HUES6 (cell line): ENCODE results near the gene TCF15.

Source experiments
- H3K27ac ChIP-seq: 2 replicates; pipeline ENCODE4 v1.7.0; 2013; ENCODE audit warnings: low read depth, mild to moderate bottlenecking, low read length, inconsistent platforms
- H3K27me3 ChIP-seq: 2 replicates; pipeline ENCODE4 v1.6.1; 2013; ENCODE audit warnings: low read length; ENCODE audit not compliant: control insufficient read depth, insufficient read depth
- H3K36me3 ChIP-seq: 2 replicates; pipeline ENCODE4 v1.6.1; 2013; ENCODE audit warnings: low read length; ENCODE audit not compliant: control insufficient read depth, insufficient read depth
- H3K4me1 ChIP-seq: 2 replicates; pipeline ENCODE4 v1.6.1; 2013; ENCODE audit warnings: low read length; ENCODE audit not compliant: control insufficient read depth, insufficient read depth
- H3K4me3 ChIP-seq: 2 replicates; pipeline ENCODE4 v1.5.1; 2013; ENCODE audit warnings: low read depth, low read length
- H3K9ac ChIP-seq: one replicate; pipeline ENCODE4 v1.6.1; 2013; ENCODE audit warnings: mild to moderate bottlenecking, low read length
- H3K9me3 ChIP-seq: 2 replicates; pipeline ENCODE4 v1.6.1; 2013; ENCODE audit warnings: low read depth, low read length; ENCODE audit not compliant: control insufficient read depth, insufficient read depth

TCF15 gene

DNA sequence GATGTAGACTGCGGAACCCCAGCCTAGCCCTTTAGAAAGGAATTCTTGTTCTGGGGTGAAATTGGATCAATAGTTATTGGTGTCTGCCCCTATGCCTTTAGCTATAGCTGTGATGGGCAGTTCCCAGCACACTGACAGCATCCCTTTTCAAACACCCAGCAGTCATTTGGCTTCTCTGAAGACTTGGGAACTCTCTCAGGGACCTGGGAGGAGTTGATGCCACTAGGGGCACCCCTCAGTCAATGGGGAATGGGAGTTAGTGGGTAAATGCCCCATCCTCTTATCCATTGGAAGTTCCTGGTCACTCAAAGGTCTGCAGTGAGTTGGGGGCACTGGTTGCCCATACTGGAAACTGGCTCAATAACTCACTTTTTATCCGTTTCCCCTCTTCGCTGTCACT is 34.9 kb downstream of the TCF15 start:
- Histone ChIP-seq H3K36me3 (no peaks in the 10 kb centered on the region), H3K9ac (no peak overlapping the region), H3K27me3 (peaks cover 17% of the 10 kb centered on the region), H3K9me3 (no peaks in the 10 kb centered on the region), H3K4me3 (no peak overlapping the region), H3K4me1 (peaks cover 33% of the 10 kb centered on the region), H3K27ac (no peak overlapping the region)

DNA sequence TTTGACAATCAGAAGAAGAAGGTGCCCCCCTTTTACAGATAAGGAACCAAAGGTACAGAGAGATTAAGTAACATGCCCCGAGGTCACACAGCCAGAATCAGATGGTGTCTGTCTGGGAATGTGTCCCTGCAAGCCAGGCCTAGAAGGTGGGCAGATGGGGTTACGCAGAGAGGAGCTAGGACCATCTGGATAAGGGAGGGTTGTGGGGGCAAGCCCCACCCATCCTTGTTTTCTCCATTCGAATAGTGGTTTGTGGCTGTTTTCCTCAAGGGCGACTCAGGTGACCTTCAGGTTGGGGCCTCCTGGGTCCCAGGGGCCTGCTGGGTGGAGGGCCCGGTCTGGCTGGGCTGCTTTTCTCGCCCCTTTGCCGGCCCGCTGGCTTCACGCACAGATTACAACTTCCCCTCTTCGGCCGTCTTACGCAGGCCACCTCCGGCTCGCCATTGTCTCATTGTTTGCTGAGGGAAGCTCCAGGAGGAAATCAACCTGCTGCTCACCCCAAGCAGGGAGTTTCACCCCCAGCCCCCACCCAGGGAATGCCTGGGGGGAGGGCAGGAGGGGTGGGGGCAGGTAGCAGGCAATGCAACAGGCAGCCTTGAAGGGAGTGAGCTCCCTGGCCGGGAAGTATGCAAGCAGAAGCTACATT is 35.7 kb downstream of the TCF15 start:
- no peak overlapping the region for H3K27ac ChIP-seq
- no peaks in the 10 kb centered on the region for H3K9me3 ChIP-seq
- H3K36me3 ChIP-seq: no peaks in the 10 kb centered on the region
- no peak overlapping the region for H3K4me3 ChIP-seq
- H3K27me3 ChIP-seq: peaks cover 17% of the 10 kb centered on the region
- peak overlapping the region; percentile 10 for H3K9ac ChIP-seq
- H3K4me1 ChIP-seq: peaks cover 33% of the 10 kb centered on the region

DNA sequence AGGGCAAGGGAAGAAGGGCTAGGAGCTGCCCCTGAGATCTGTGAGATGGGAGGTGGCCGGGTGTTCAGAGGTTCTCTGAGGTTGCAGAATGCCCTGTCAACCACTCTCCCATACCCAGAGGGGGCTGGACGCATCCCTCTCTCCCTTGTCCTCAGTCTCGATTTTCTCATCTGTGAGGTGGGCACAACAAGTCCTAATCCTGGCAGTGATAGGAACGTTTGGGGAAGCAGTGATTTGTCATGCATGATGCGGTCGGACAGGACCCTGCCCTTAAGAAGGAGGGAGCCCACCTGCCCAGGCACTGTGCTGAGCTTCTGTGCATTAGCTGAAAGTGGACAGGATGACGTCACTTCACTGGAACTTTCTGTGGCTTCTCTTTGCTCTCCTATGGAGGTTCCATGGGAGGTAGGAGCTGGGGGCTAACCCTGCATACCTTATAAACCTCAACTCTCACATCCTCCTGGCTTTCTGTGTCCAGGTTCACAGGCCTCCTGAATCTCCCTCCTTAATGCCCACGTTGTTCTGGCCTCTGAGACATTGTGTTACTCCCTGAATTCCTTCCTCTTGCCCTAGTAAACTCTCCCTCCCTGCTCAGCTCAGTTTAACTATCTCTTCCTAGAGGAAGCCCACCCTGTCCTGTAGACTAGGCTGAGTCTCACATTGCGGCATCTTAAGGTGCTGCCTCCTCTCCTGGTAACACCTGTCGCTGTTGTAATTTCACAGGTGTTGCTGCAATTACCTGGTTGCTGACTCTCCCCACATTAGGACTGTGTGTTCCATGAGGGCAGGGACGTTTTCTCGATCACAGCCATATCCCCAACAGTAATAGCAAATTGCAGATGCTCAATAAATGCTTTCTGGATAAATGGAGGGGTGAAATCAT is 36.5 kb downstream of the TCF15 start:
- Histone ChIP-seq H3K27ac (no peak overlapping the region), H3K4me3 (no peak overlapping the region), H3K4me1 (peaks cover 35% of the 10 kb centered on the region), H3K9ac (no peak overlapping the region), H3K27me3 (peaks cover 17% of the 10 kb centered on the region), H3K9me3 (no peaks in the 10 kb centered on the region), H3K36me3 (no peaks in the 10 kb centered on the region)

DNA sequence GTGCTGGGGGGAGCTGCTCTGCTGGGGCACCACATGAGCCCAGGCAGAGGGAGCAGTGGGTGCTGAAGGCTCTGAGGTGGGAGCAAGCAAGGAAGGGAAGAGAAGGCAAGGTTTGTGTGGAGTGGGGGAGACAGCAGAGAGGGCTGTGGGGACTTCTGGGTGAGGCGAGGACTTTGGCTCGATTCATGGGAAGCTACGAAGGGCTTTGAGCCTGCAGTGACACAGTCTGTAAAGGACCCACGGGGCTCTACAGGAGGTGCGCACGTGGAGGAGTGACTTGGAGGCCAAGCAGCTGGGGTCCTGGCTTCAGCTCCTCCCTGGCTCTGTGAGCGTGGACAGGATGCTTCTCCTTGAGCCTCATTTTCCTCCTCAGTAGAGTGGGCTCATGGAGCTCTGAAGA is 37.4 kb downstream of the TCF15 start:
- Histone ChIP-seq H3K9ac (no peak overlapping the region), H3K4me3 (no peak overlapping the region), H3K9me3 (no peaks in the 10 kb centered on the region), H3K27ac (no peak overlapping the region), H3K4me1 (peaks cover 42% of the 10 kb centered on the region), H3K27me3 (peaks cover 17% of the 10 kb centered on the region), H3K36me3 (no peaks in the 10 kb centered on the region)

DNA sequence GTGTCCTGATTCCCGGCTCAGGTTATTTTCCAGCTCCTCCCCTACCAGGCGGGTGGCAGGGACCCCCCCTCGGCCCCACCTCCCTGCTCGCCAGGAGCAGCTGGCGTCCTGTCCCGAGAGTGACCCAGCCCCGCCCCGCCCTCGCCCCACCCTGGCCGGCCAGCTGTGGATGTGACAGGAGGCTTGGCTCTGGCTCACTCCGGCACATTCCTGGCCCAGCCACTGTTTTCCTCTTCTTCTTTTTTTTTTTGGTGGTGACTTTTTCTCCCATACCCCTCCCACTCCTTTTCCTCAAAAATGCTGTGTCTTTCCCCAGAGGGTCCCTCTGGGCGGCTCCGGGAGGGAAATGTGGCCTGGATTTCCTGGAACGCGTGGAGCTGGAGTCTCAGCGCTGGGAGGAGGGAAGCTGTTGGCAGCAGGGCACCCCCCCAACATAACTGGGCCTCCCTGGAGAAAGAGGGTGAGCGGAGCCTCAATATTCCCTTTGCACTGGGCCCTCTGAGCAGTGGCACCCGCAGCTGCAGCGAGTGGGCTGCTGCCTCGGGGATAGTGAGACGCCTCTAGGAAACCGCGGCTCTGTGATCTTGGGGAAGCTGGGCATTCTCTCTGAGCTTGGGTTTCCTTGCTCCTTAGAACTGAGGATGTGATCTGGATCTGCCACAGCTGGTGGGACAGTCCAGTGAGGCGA is 38.2 kb downstream of the TCF15 start:
- H3K27ac ChIP-seq: no peak overlapping the region
- no peaks in the 10 kb centered on the region for H3K36me3 ChIP-seq
- no peak overlapping the region for H3K9ac ChIP-seq
- no peak overlapping the region for H3K4me3 ChIP-seq
- H3K9me3 ChIP-seq: no peaks in the 10 kb centered on the region
- peaks cover 42% of the 10 kb centered on the region for H3K4me1 ChIP-seq
- peaks cover 17% of the 10 kb centered on the region for H3K27me3 ChIP-seq

DNA sequence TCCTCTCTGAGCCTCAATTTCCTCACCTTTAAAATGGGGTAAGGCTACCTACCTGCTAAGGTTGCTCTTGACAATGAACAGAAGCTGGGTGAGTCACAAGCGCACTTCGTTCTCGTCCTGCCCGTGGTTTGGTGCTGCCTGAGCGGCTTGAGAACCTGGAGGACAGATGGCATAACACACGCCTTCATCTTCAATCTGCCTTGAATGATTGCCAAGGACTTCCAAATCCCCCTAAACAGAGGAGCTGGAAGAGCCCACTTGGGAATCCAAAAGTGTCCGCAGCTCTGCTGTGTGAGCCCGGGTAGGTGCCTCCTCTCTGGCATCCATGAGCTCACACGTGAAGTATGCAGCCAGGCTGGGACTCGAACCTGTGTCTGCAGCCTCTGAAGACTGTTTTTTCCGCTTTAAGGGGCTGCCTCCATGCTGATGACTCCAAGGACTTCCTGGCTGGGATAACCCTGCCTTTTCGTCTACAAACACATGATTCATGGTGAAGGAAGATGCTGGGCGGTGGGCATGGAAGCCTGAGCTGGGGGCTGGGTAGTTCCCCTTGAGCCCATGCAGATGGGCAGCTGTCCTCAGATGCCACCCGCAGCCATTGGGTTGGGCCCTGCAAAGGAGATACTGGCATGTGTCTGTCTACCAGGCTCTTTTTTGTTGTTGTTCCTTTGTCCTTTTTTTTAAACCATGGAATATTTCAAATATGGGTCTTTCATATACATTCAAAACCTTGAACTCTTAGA is 41.3 kb downstream of the TCF15 start:
- peaks cover 15% of the 10 kb centered on the region for H3K27me3 ChIP-seq
- no peak overlapping the region for H3K9ac ChIP-seq
- no peak overlapping the region for H3K27ac ChIP-seq
- H3K4me3 ChIP-seq: no peak overlapping the region
- peaks cover 26% of the 10 kb centered on the region for H3K4me1 ChIP-seq
- no peaks in the 10 kb centered on the region for H3K36me3 ChIP-seq
- H3K9me3 ChIP-seq: no peaks in the 10 kb centered on the region

DNA sequence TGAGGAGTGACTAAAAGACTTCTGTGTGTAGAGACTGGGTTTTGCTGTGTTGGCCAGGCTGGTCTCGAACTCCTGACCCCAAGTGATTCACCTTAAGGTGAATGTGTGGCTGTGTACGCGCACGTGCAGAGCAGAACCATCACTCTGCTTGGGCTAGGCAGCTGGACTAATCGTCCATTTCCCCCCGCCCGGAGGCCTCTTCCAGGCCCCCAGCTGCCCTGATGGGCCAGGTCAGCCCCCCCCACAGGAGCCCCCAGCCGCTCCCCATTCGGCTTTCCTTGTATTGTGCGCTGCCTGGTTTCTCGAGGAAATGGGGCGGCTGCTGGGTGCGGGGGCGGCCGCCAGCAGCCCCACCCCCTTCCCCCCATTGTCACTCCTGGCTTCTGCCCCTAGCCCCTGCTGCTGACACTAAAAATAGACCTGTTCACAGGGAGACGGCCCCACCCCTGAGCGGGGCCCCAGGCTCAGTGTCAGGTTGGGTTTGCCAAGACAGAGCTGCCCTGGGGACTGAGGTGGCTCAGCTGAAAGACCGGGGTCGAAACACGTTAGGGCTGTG is 41.9 kb downstream of the TCF15 start:
- Histone ChIP-seq H3K9ac (no peak overlapping the region), H3K27me3 (peaks cover 9% of the 10 kb centered on the region), H3K4me1 (peaks cover 22% of the 10 kb centered on the region), H3K9me3 (no peaks in the 10 kb centered on the region), H3K27ac (no peak overlapping the region), H3K4me3 (no peak overlapping the region), H3K36me3 (no peaks in the 10 kb centered on the region)

DNA sequence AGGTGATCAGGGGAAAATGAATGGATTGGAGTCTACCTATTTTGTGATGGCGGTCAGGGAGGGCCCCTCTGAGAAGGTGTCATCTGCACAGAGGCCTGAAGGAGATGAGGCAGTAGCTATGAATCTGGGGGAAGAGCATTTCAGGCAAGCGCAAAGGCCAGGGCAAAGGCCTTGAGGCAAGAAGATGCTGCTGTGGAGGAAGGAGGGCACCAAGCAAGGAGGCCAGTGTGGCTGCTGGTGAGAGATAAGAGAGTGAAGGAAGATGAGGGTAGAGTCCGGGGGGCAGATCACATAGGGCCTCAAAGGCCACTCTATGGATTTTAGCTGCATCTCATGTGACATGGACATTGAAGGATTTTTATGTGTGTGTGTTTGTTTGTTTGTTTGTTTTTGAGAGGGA is 45.9 kb downstream of the TCF15 start:
- Histone ChIP-seq H3K36me3 (no peaks in the 10 kb centered on the region), H3K27ac (no peak overlapping the region), H3K9me3 (no peaks in the 10 kb centered on the region), H3K9ac (no peak overlapping the region), H3K4me3 (no peak overlapping the region), H3K27me3 (no peaks in the 10 kb centered on the region), H3K4me1 (peaks cover 9% of the 10 kb centered on the region)

DNA sequence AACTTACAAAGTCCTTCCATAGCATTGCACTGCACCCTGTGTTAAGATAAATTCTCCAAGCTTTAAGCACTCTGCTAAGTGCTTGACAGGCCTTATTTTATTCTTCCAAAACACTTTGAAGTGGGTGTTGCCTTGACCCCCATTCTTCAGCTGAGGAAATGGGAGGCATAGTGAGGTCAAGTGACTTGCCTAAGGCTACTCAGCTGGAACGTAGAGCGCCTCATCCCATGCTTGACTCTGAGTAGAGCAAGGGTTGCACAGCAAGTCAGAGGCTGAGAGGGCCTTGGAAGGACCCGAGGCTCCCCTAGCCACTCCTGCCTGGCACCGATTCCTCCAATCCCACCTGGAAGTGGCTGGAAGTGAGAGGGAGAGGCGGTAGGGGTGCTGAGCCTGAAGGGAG is 46.9 kb downstream of the TCF15 start:
- H3K9me3 ChIP-seq: no peaks in the 10 kb centered on the region
- H3K27me3 ChIP-seq: no peaks in the 10 kb centered on the region
- H3K27ac ChIP-seq: no peak overlapping the region
- H3K9ac ChIP-seq: no peak overlapping the region
- no peaks in the 10 kb centered on the region for H3K36me3 ChIP-seq
- no peak overlapping the region for H3K4me3 ChIP-seq
- H3K4me1 ChIP-seq: 0 out of 2 replicates have a peak, but pooled peaks cover 3% of the 10 kb centered on the region

DNA sequence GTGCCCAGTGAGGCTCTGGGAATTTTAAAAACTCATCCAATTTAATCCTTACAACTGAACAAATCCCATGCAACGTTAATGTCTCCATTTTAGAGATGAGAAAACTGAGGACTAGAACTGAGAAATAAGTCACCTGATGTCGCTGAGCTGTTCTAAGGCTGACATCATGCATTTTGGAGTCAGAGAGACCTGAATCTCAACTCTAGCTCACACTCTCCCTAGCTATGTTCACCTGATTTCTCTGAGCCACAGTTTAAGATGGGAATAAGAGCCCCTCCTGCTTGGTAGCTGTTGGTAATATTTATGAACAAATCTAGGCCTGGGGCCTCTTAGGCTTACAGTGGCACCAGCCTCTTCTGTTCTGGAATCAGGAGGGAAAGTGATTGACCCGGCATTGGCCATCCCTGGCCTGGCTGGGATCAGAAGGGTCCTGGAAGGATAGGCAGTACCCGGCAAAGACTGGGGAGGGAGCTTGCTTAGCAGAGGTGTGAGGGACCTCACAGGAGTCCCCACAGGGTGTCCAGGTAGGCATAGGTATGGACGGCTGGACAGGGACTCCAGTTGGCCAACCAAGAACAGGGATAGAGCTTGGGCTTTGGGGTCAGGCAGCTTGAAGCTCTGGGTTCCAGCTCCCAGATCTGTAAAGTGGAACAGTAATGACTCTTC is 47.7 kb downstream of the TCF15 start:
- Histone ChIP-seq H3K4me3 (no peak overlapping the region), H3K9me3 (no peaks in the 10 kb centered on the region), H3K27me3 (no peaks in the 10 kb centered on the region), H3K36me3 (no peaks in the 10 kb centered on the region), H3K9ac (no peak overlapping the region), H3K27ac (no peak overlapping the region), H3K4me1 (no peaks in the 10 kb centered on the region)
